ENCODE data around the gene HP1BP3. TPM values are rescaled to one million over a fixed set of nuclear protein-coding genes. Genes with fewer than 3 reads are reported as not detected.

The HP1BP3 gene
- total RNA-seq, 1 donor from 2014 or later: 267 TPM

GRCh38 chr1:20771780-20772179 lies 15.3 kb downstream of the HP1BP3 start:
- no peak for TF ChIP-seq POLR2AphosphoS5 (IDR thresholded peaks at IDR 0.05; ENCODE audit: insufficient read depth in 1 of 2, low read depth in 1 of 2)
- TF ChIP-seq POLR2A (IDR thresholded peaks at IDR 0.05): no peak
- intact Hi-C loops (cut with DNase I): no loop called here
- H3K36me3 ChIP-seq: peaks cover 0 to 85% of the 10 kb centered on the region in 2 donors

GRCh38 chr1:20770314-20771087 lies 16.6 kb downstream of the HP1BP3 start:
- Histone ChIP-seq H3K27ac (no peak overlapping the region), H3K9me3 (no peaks in the 10 kb centered on the region), H3K27me3 (no peaks in the 10 kb centered on the region), H3K4me3 (no peak overlapping the region), H3K36me3 (peaks cover 0 to 96% of the 10 kb centered on the region in 2 donors), H3K4me1 (no peaks in the 10 kb centered on the region)
- intact Hi-C loops (cut with DNase I): no loop called here
- TF ChIP-seq POLR2A (IDR thresholded peaks at IDR 0.05) (no peak), POLR2AphosphoS5 (IDR thresholded peaks at IDR 0.05; ENCODE audit: insufficient read depth in 1 of 2, low read depth in 1 of 2) (no peak), CTCF (IDR thresholded peaks at IDR 0.05) (no peak)
- no peak for DNase-seq (ENCODE audit: extremely low spot score in 2 of 2)

More at GRCh38 chr1:20771780-20772179, 15.3 kb downstream of the HP1BP3 start:
- H3K27ac ChIP-seq: no peak overlapping the region
- no peaks in the 10 kb centered on the region for H3K27me3 ChIP-seq
- H3K9me3 ChIP-seq: no peaks in the 10 kb centered on the region
- H3K4me3 ChIP-seq: no peak overlapping the region
- no peak for DNase-seq (ENCODE audit: extremely low spot score in 2 of 2)
- H3K4me1 ChIP-seq: peaks cover 9% of the 10 kb centered on the region

GRCh38 chr1:20767271-20767670 lies 19.8 kb downstream of the HP1BP3 start:
- Histone ChIP-seq H3K27ac (no peak overlapping the region), H3K27me3 (no peaks in the 10 kb centered on the region), H3K36me3 (peaks cover 3 to 97% of the 10 kb centered on the region in 2 donors)

GRCh38 chr1:20763417-20763816 lies 23.7 kb downstream of the HP1BP3 start:
- Histone ChIP-seq H3K4me3 (no peak overlapping the region), H3K4me1 (no peaks in the 10 kb centered on the region), H3K27ac (no peak overlapping the region), H3K9me3 (no peaks in the 10 kb centered on the region), H3K27me3 (no peaks in the 10 kb centered on the region), H3K36me3 (peaks cover 3 to 98% of the 10 kb centered on the region in 2 donors)
- DNase-seq (ENCODE audit: extremely low spot score in 2 of 2): no peak
- TF ChIP-seq POLR2AphosphoS5 (IDR thresholded peaks at IDR 0.05; ENCODE audit: insufficient read depth in 1 of 2, low read depth in 1 of 2) (no peak), CTCF (IDR thresholded peaks at IDR 0.05) (no peak), POLR2A (IDR thresholded peaks at IDR 0.05) (no peak)
- intact Hi-C loops (cut with DNase I): no loop called here

More at GRCh38 chr1:20767271-20767670, 19.8 kb downstream of the HP1BP3 start:
- Histone ChIP-seq H3K4me1 (no peaks in the 10 kb centered on the region), H3K4me3 (no peak overlapping the region), H3K9me3 (no peaks in the 10 kb centered on the region)
- no peak for TF ChIP-seq POLR2AphosphoS5 (IDR thresholded peaks at IDR 0.05; ENCODE audit: insufficient read depth in 1 of 2, low read depth in 1 of 2)
- no peak for TF ChIP-seq CTCF (IDR thresholded peaks at IDR 0.05)
- TF ChIP-seq POLR2A (IDR thresholded peaks at IDR 0.05): no peak
- DNase-seq (ENCODE audit: extremely low spot score in 2 of 2): no peak
- intact Hi-C loops (cut with DNase I): no loop called here

- Histone ChIP-seq H3K27me3 (no peaks in the 10 kb centered on the region), H3K36me3 (peaks cover 3 to 100% of the 10 kb centered on the region in 2 donors), H3K4me1 (no peaks in the 10 kb centered on the region), H3K9me3 (no peaks in the 10 kb centered on the region), H3K4me3 (no peak overlapping the region), H3K27ac (no peak overlapping the region)
- no peak for TF ChIP-seq CTCF (IDR thresholded peaks at IDR 0.05)
- TF ChIP-seq POLR2AphosphoS5 (IDR thresholded peaks at IDR 0.05; ENCODE audit: insufficient read depth in 1 of 2, low read depth in 1 of 2): no peak
- TF ChIP-seq POLR2A (IDR thresholded peaks at IDR 0.05): no peak
- intact Hi-C loops (cut with DNase I): no loop called here
- DNase-seq (ENCODE audit: extremely low spot score in 2 of 2): no peak
These were observed 26.8 kb downstream of the HP1BP3 start for GRCh38 chr1:20760322-20760721.
